Esophagus squamous epithelium (tissue), 5 donors: ENCODE measurements around the gene DOCK3. TPM values are rescaled to one million over a fixed set of nuclear protein-coding genes. Genes with fewer than 3 reads are reported as not detected.

Source experiments
- DNase-seq: peaks from one replicate; lab custom pipeline; 2025; lab: John Stamatoyannopoulos, UW
- H3K27ac ChIP-seq, 4 donors: fragments of 200-600 bp; sonication (generic); one replicate each; pipeline ENCODE4 v1.5.1; 2016 to 2019; ENCODE audit warnings: mild to moderate bottlenecking in 1 of 4
- H3K27me3 ChIP-seq, 4 donors: fragments of 200-600 bp; sonication (generic); 1 replicate in 3 of 4; 2 replicates in 1 of 4; pipeline versions ENCODE4 v1.5.1 to v1.6.0; 2017 to 2021; ENCODE audit warnings: antibody characterized with exemption in 1 of 4
- H3K36me3 ChIP-seq, 3 donors: fragments of 200-600 bp; sonication (generic); one replicate each; pipeline ENCODE4 v1.5.1; 2016 to 2019
- H3K4me1 ChIP-seq, 3 donors: fragments of 200-600 bp; sonication (generic); one replicate each; pipeline ENCODE4 v1.5.1; 2017 to 2019
- H3K4me3 ChIP-seq, 4 donors: fragments of 200-600 bp; sonication (generic); 1 replicate in 3 of 4; 2 replicates in 1 of 4; pipeline ENCODE4 v1.5.1; 2016 to 2019; ENCODE audit warnings: mild to moderate bottlenecking in 2 of 4, moderate library complexity in 1 of 4
- H3K9me3 ChIP-seq, 3 donors: fragments of 200-600 bp; sonication (generic); one replicate each; pipeline ENCODE4 v1.5.1; 2016 to 2019
- CTCF ChIP-seq, 6 experiments: fragments of 450-650 bp in 4 of 6; fragments of 200-600 bp in 2 of 6; sonication (generic) in 2 of 6; IDR thresholded peaks; one replicate each; pipeline ENCODE4 v1.5.1; 2016 to 2019; ENCODE audit warnings: antibody characterized with exemption in 6 of 6, mild to moderate bottlenecking in 4 of 6, moderate library complexity in 4 of 6
- POLR2A ChIP-seq, 4 donors: fragments of 450-650 bp; IDR thresholded peaks; one replicate each; pipeline ENCODE4 v1.6.1; 2017; ENCODE audit warnings: antibody characterized with exemption in 4 of 4, mild to moderate bottlenecking in 4 of 4, moderate library complexity in 3 of 4
- WGBS, 2 donors: methylation state at CpG; one replicate each; pipeline ENCODE4 v1.1.5; 2018; 5-methylcytosine and 5-hydroxymethylcytosine counted together
- intact Hi-C: fragments of 100-400 bp; cut with DNase I; formaldehyde crosslinking; loops from one replicate; pipeline ENCODE4 v1.15.0; 2022
- total RNA-seq, 4 donors: library from RNA; depleted of rRNA; stranded (reverse); fragments of >200 nt; gene quantifications; one replicate each; pipeline ENCODE4 v1.1.0, GENCODE V29; 2016
- donor health status: DM: yes; HTN: yes; CAD: no.

The DOCK3 gene
- total RNA-seq, result 1 to 10 TPM in 3 of 4 donors, under 1 TPM in 1; 0.92 to 1.7 (median 1.4) TPM

GRCh38 chr3:50674349-50675178, at the start of gene DOCK3:
Gene DOCK3, plus strand, starts transcription at chr3:50674927. Its CDS starts 337 bp downstream, at chr3:50675264.
- no peak for TF ChIP-seq POLR2A (IDR thresholded peaks at IDR 0.05)
- no peak for TF ChIP-seq CTCF (IDR thresholded peaks at IDR 0.05)
- H3K4me1 ChIP-seq, result peaks cover 4 to 14% (median 9%) of the 10 kb centered on the region in 3 donors
- no peaks in the 10 kb centered on the region for H3K9me3 ChIP-seq
- no peak for DNase-seq
- intact Hi-C loops, result no loop called here
- 0 to 5% methylated on average over 4 of the region's 89 CpGs for WGBS, 2 donors
- peaks cover 6 to 80% (median 8%) of the 10 kb centered on the region in 4 donors for H3K27me3 ChIP-seq
- H3K27ac ChIP-seq, result peak within 1 kb of the TSS in 2 of 4 donors; percentile 30 to 63
- H3K4me3 ChIP-seq, result peak within 1 kb of the TSS; percentile 32 to 73 (median 50)
- H3K36me3 ChIP-seq, result no peaks in the 10 kb centered on the region

- H3K9me3 ChIP-seq, result no peaks in the 10 kb centered on the region
- TF ChIP-seq CTCF (IDR thresholded peaks at IDR 0.05), result no peak
- no peak for TF ChIP-seq POLR2A (IDR thresholded peaks at IDR 0.05)
- H3K27me3 ChIP-seq, result no peaks in the 10 kb centered on the region
- 76 to 83% methylated on average over 9 to 13 of the region's 18 CpGs for WGBS, 2 donors
- no peak for DNase-seq
- peaks cover 57 to 95% (median 60%) of the 10 kb centered on the region in 3 donors for H3K4me1 ChIP-seq
- H3K4me3 ChIP-seq, result no peak overlapping the region
- no peaks in the 10 kb centered on the region for H3K36me3 ChIP-seq
- intact Hi-C loops, result no loop called here
- peak overlapping the region; percentile 14 to 79 (median 70) for H3K27ac ChIP-seq
Measured at GRCh38 chr3:50625231-50626182, 49.2 kb upstream of the DOCK3 start.

GRCh38 chr3:50626401-50626800, 48.3 kb upstream of the DOCK3 start:
- DNase-seq, result no peak
- Histone ChIP-seq H3K36me3 (peaks cover 0 to 5% (median 0%) of the 10 kb centered on the region in 3 donors), H3K4me3 (no peak overlapping the region), H3K27ac (peak overlapping the region in 3 of 4 donors; percentile 71 to 79 (median 75)), H3K27me3 (no peaks in the 10 kb centered on the region), H3K4me1 (peaks cover 57 to 97% (median 58%) of the 10 kb centered on the region in 3 donors), H3K9me3 (no peaks in the 10 kb centered on the region)
- TF ChIP-seq POLR2A (IDR thresholded peaks at IDR 0.05) (no peak), CTCF (IDR thresholded peaks at IDR 0.05) (no peak)
- intact Hi-C loops, result no loop called here
- 94 to 100% methylated on average over 2 to 3 of the region's 3 CpGs for WGBS, 2 donors

GRCh38 chr3:50627407-50628051, 47.2 kb upstream of the DOCK3 start:
- H3K36me3 ChIP-seq, result peaks cover 0 to 5% (median 0%) of the 10 kb centered on the region in 3 donors
- H3K27me3 ChIP-seq, result no peaks in the 10 kb centered on the region
- no peaks in the 10 kb centered on the region for H3K9me3 ChIP-seq
- no peak overlapping the region for H3K4me3 ChIP-seq
- intact Hi-C loops, result no loop called here
- H3K4me1 ChIP-seq, result peaks cover 55 to 94% (median 58%) of the 10 kb centered on the region in 3 donors
- no peak for DNase-seq
- TF ChIP-seq POLR2A (IDR thresholded peaks at IDR 0.05) (no peak), CTCF (IDR thresholded peaks at IDR 0.05) (peak in 4 of 6 experiments; percentile 17 to 40 (median 20))
- WGBS, 2 donors, result 41 to 67% methylated on average over 1 to 5 of the region's 6 CpGs
- peak overlapping the region; percentile 65 to 79 (median 73) for H3K27ac ChIP-seq
